Retina (tissue), 1 donor: ENCODE measurements around the gene ST3GAL3.

ENCODE experiments used
- DNase-seq: peaks from one replicate; pipeline ENCODE4 v3.0.0-alpha.2; 2016

The ST3GAL3 gene

DNA sequence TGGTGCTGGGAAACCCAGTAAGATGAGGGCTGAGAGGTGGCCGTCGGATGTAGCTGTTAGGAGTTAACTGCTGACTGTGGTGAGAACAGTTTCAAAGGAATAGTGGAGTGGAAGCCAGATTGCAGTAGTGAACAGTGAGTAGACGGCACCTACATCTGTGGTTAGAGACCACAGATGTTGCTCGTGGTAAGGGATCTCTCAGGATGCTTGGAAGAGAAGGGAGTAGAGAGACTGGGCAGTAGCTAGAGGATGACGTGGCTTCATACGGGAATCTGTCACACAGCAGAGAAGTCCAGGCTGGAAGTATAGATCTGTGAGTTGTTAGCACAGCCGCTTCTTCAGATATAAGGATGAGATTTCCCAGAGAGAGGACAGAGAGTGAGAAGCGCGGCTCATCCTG is 218.5 kb downstream of the ST3GAL3 start:
- DNase-seq, result no peak

DNA sequence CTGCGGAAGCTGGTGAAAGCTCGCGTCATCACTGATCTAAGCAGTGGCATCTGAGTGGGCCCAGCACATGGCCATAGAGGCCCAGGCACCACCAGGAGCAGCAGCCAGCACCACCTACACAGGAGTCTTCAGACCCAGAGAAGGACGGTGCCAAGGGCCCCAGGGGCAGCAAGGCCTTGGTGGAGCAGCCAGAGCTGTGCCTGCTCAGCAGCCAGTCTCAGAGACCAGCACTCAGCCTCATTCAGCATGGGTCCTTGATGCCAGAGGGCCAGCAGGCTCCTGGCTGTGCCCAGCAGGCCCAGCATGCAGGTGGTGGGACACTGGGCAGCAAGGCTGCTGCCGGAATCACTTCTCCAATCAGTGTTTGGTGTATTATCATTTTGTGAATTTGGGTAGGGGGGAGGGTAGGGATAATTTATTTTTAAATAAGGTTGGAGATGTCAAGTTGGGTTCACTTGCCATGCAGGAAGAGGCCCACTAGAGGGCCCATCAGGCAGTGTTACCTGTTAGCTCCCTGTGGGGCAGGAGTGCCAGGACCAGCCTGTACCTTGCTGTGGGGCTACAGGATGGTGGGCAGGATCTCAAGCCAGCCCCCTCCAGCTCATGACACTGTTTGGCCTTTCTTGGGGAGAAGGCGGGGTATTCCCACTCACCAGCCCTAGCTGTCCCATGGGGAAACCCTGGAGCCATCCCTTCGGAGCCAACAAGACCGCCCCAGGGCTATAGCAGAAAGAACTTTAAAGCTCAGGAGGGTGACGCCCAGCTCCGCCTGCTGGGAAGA is 223.0 kb downstream of the ST3GAL3 start:
- no peak for DNase-seq

DNA sequence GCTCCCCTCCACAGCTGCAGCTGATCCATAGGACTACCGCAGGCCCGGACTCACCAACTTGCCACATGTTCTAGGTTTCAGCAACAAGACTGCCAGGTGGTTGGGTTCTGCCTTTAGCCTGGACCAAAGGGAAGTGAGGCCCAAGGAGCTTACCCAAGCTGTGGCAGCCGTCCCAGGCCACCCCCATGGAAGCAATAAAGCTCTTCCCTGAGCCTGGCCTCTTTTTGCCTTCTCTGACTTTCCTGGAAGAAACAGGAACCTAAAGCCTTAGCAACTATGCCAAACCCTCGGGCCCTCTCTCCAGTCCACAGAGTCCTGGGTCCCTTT is 223.6 kb downstream of the ST3GAL3 start:
- DNase-seq, result no peak

DNA sequence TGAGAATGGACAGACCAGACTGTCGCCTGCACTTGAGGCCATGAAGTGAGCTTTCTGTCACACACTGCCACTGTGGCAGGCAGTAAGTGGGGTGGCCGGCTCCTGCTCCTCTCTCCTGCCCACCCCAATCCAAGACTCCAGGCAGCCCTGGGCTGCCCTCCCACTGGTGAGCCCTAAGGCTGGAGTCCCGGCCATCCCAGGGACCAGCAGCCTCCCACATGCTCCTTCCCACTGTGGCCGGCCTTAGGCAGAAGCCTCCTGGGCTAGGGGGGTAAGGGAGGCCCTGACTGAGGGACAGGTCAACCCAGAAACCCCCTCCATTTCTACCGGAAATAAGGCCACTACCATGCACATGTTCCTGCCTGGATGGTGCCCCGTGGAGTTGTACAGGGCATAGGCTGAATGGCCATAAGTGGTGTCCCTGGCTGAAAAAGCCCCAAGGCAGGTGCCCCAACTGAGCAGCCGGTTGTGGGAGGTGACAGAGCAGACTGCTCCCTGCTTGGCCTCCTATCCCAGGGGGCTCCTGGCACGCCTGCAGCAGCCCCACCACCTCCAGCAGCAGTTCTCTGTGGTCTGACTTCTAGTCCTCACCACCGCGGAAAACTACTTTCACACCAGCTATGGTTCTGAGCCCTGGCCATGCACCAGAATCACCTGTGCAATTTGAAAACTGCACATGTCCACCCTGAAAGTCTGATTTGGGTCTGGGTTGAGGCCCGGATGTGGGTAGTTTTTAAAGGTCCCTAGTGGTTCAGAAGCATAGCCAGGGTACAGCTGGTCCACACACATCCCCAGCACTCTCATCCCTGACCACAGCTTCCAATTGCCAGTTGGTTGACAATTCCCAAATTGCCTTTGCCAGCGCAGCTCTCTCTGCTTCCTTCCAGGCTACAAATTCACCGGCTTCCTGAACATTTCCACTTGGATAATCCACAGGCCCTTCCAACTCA is 224.7 kb downstream of the ST3GAL3 start:
- DNase-seq, result peak; percentile 5

DNA sequence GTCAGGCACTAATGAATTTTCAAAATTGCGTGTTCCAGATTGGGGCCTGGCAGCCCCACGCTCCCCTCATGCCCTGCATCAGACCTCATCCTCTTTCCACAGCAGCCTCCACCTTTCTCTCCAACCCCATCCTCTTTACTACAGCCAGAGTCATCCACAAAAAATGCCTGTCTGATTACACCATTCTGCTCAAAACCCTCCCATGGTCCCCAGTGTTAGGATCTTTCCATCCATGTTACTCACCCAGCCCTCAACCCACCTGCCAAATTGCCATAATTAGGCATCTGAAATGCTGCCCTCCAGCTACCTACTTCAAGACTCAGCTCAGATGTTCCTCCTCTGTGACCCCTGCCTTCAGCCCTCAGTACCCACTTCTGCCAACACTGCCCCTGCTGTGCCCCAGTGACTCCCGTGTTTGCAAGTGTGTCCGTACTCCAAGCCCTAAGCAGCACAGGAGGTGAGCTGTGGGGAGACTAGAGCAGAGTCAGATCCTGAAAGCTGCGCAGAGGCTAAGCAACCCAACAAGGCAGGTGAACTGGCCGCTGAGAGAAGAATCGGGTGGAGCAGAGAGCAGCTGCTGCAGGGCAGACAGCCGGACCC is 225.6 kb downstream of the ST3GAL3 start:
- DNase-seq, result no peak

DNA sequence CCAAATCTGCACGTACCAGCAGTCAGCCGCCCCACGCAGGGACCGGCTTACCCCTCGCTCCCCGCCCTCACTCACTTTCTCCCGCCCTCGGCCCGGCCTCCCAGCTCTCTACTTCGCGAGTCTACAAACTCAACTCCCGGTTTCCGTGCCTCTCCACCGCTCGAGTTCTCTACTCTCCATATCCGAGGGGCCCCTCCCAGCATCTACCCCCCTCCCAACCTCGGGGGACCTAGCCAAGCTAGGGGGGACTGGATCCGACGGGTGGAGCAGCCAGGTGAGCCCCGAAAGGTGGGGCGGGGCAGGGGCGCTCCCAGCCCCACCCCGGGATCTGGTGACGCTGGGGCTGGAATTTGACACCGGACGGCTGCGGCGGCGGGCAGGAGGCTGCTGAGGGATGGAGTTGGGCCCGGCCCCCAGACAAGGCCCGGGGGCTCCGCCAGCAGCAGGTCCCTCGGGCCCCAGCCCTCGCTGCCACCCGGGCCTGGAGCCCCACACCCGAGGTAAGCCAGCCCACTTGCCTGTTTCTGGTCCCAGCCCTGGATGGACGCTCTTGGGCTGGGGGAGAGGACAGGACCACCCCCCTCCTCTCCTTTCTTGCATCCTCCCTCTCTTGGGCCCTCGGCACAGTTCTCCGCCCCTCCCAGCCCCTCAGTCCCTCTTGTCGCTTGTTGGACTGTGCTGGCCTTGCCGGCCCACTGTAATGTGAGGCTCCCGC is 226.2 kb downstream of the ST3GAL3 start, which contains the start of gene ARTN:
Gene ARTN, plus strand, starts transcription at position 416 of the 715 bp plus-strand sequence. CDS start 1,856 bp downstream, outside the sequence.
- DNase-seq, result peak; percentile 64

DNA sequence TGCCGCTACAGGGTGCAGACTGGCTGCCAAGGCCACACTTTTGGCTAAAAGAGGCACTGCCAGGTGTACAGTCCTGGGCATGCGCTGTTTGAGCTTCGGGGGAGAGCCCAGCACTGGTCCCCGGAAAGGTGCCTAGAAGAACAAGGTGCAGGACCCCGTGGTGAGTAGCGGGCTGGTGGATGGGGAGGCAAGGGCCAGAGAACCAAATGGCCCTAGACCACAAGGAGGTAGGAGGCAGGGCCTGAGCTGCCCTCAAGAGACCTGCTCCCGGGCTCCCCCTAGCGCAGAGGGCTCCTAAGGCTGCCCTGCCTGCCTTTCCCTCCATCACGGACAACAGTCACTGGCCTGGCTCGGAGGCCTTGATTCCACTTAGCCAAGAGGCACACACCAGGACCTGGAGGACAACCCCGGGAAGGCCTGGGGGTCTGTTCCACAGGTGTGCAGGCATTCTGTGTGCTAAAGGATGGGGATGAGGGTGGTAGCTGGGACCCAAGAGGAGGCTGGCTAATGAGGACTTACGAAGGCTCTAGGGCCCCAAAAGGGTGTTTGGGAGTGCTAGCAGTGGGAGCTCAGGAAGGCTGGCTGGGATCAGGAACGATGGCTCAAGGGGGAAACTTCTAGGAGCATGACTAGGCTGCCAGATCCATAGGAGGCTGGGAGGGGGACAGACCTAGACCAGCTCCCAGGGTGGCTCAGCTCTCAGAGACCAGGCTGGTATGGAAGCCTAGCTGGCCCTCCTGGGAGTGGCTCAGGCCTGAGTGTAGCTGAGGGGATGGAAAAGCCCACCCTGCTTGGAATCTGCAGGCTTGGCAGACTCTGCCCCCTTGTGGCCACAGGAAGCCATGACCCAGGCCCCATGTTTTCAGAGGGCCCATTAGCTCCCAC is 227.0 kb downstream of the ST3GAL3 start:
- peak; percentile 92 for DNase-seq

DNA sequence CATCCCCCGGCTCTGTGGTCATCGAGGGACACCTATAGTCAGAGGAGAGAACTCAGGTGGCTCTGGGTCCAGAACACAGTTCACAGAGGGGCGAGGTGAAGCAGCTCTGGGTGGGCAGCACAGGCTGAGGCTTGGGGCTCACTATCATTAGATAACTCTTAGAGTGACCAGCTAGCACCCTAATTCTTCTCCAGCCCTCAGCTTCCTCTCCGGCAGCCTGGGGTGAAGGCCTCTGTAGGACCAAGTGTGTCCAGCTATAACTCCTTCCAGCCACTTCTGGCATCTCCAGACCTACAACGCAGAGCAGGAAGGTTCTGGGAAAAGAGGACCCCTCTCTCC is 227.6 kb downstream of the ST3GAL3 start:
- no peak for DNase-seq

DNA sequence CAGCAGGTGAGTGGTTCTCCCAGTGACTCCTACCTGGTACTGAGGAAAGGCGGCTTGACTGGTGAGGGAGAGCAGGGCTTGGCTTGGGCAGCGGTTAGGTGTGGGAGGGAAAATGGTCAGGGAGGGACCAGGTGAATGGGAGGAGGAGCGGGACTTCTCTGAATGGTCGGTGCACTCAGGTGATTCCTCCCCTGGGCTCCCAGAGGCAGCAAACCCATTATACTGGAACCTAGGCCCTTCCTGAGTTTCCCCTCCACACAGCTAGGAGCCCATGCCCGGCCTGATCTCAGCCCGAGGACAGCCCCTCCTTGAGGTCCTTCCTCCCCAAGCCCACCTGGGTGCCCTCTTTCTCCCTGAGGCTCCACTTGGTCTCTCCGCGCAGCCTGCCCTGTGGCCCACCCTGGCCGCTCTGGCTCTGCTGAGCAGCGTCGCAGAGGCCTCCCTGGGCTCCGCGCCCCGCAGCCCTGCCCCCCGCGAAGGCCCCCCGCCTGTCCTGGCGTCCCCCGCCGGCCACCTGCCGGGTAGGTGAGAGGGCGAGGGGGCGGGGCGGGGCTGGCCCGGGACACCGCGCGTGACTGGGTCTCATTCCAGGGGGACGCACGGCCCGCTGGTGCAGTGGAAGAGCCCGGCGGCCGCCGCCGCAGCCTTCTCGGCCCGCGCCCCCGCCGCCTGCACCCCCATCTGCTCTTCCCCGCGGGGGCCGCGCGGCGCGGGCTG is 228.5 kb downstream of the ST3GAL3 start:
- DNase-seq, result peak; percentile 37

DNA sequence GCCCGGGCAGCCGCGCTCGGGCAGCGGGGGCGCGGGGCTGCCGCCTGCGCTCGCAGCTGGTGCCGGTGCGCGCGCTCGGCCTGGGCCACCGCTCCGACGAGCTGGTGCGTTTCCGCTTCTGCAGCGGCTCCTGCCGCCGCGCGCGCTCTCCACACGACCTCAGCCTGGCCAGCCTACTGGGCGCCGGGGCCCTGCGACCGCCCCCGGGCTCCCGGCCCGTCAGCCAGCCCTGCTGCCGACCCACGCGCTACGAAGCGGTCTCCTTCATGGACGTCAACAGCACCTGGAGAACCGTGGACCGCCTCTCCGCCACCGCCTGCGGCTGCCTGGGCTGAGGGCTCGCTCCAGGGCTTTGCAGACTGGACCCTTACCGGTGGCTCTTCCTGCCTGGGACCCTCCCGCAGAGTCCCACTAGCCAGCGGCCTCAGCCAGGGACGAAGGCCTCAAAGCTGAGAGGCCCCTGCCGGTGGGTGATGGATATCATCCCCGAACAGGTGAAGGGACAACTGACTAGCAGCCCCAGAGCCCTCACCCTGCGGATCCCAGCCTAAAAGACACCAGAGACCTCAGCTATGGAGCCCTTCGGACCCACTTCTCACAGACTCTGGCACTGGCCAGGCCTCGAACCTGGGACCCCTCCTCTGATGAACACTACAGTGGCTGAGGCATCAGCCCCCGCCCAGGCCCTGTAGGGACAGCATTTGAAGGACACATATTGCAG is 229.3 kb downstream of the ST3GAL3 start:
- DNase-seq, result peak; percentile 72

DNA sequence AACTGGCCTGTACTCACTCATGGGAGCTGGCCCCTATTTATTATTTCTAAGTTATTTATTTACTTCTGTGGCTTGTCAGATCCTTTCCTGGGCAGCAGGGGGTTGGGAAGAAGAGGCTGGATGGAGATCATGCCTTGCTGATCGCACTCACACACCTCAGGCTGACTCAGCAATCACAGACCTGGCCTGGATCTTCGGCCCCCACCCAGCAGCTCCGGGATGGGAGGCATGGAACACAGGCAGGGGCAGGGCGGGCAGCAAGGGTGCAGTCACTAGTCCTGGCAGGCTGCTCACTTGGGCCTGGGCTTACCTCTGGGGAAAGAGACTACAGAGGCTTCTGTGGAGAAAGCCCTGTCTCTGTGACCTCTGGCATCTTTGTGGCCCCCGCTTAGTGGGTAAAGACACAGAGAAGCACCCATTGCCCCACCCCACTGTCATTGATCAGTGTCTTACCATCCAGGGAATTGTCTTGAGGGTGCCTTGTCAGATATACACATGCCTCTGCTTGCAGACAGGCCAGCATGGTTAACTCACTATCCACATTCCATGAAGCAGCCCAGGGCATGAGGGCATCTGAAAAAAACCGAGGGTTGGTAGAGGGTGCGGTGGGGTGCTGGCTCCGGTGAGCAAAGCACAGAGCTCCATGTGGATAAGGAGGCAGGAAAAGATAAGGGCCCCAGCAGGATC is 230.0 kb downstream of the ST3GAL3 start:
- DNase-seq, result no peak

DNA sequence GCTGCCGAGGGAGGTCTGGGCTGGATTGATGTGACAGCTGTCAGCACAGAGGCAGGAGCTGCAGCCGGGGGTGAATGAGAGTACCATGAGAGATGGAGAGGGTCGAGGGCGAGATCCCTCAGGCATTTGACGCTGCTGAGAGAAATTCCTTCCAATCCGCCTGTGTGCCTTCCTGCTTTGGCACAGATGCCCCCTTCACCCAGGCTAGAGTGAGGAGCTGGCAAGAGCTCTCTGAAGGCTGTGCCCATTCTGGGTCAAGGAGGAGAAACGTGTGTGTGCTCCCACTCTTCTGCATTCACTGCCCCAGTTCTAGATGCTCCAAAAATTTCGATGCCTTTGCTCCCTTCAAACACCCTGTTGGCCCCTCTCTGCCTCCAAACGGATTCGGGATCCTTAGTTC is 231.0 kb downstream of the ST3GAL3 start:
- no peak for DNase-seq

DNA sequence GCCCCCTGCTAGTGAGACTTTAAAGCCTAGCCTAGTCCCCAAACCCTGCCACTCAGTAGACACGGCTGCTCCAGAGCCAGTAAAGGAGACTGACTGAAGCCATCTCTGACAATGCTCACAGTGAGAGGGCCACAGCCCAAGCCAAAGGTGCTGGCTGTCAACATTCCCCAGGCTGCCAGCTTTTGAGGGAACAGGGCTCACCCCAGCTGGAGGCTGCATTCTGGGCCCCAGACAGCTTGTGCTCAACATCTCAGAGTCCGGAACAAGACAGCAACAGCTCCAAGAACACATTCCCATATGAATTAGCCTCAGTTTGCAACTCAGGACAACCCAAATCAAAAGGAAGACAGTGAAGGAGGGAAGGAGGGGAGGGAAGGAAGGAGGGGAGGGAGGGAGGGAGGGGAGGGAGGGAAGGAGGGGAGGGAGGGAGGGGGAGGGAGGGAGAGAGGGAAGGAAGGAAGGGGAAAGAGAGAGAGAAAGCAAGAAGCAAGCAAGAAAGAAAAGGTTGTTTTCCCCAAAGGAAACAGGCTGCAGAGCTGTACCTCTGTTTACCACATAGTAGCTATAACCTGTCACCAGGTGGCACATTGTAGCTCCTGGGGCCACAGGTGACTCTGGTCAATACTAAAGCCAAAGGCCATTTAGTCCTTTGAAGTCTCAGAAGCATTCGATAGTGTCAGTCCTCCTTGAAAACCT is 231.7 kb downstream of the ST3GAL3 start:
- DNase-seq, result no peak

DNA sequence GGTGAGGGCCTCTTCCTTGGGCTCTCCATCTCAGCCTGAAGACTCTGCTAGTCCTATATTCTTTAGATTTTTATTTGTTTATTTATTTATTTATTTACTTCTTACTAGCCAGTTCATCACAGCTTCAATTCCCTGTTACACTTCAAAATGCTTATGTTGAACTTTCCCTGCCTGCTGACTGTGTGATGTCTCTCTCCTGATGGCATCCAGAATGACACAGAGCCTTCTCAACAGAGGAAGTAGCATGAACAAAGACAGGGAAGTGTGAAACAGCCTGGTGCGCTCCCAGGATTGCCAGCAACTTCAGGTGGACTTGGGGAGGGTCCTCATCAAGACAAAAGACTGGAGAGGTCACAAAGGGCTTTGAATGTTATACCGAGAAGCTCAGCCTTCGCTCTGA is 235.1 kb downstream of the ST3GAL3 start:
- DNase-seq, result no peak

DNA sequence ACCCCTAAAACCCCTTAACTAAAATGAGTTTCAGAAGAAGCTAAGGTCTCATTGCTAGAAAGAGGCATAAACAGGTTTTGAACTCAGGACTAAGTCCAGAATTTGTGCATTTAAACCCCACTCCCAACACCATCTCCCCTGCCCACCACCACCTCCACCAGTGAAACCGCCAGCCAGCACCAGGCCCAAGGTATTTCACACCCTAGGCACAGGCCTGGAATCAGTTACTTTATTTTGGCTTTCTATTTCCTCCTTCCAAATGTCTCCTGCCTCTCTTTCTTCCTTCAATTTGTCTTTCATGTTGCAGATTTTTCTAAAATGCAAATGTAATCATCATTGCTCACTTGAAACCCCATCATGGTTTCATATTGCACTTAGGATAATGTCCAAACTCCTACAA is 237.5 kb downstream of the ST3GAL3 start:
- no peak for DNase-seq

DNA sequence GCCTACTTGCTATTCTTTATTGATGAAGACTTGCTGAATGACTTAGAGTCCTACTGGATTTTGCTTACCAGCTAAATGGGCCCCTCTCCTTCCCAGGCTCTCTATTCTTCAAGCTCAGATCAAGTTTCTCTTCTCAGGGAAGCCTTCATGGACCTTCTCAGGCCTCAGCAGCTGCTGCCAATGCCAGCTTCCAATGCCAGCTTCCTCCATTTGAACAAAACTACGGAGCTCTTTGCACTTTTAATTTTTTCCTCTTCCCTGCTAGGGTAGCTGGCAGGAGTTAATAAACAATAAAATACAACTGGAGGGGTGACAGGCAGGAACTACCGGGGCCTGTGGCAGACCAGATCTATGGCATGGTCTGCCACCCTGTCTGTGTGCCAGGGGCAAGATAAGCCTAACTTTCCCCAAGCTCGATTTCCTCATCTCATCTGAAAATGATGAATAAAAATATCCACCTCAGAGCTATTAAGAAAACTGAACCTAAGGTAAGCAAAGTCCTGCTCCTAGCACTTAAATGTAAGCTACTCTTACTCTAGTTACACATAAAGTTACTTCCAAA is 238.4 kb downstream of the ST3GAL3 start:
- DNase-seq, result no peak

DNA sequence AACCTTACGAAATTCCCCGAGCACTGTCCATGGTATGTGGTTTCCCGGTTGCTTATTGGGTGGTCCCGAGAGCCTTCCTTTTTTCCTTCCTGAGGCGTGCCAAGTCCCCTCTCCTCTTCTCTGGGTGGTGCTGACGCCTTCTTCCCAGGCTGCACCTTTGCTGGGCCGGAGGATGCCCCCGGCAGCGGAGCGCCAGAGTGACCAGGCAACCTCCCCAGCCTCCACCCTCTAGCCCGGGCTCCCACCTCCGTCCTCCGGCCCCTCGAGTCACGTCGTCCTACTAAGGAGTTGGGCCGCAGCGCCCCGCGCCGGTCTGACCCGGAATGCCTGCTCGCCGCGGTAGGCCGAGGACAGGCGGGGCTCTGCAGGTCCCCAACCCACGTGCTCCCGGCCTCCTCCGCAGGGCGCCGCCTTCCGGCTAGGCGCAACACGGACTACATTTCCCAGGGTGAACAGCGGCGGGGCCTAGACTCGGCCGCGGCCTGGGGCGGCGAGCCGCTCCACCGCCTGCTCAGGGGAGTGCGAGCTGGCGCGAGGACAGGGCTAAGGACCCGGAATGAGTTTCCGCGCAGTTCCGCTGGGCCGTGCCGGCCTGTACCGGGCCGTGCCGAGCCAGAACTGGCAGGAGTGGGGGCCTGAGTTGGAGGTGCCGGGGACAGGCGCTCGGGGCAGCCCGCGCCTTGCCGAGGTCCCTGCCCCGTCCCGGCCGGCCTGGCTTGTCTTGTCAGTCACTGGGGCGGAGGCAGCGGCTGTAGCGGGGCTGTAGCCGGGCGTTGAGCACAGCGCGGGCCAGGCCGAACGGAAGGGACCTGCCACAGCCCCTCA is 239.1 kb downstream of the ST3GAL3 start, which contains the start of gene IPO13:
Gene IPO13, plus strand, starts transcription at position 715 of the 825 bp plus-strand sequence. CDS start 651 bp downstream, outside the sequence.
- peak; percentile 100 for DNase-seq
